Limb (tissue), 2 donors: ENCODE results near the gene ERGIC1.
"Not testable (repeated sequence)": the region's sequence is repeated elsewhere in the genome, so short reads cannot be mapped to it uniquely, and the experiment has no call there.

ENCODE experiments used
- DNase-seq, 2 donors: peaks; one replicate each; pipeline ENCODE4 v3.0.0-alpha.2; 2016; ENCODE audit errors: extremely low spot score in 2 of 2

Gene ERGIC1

DNA sequence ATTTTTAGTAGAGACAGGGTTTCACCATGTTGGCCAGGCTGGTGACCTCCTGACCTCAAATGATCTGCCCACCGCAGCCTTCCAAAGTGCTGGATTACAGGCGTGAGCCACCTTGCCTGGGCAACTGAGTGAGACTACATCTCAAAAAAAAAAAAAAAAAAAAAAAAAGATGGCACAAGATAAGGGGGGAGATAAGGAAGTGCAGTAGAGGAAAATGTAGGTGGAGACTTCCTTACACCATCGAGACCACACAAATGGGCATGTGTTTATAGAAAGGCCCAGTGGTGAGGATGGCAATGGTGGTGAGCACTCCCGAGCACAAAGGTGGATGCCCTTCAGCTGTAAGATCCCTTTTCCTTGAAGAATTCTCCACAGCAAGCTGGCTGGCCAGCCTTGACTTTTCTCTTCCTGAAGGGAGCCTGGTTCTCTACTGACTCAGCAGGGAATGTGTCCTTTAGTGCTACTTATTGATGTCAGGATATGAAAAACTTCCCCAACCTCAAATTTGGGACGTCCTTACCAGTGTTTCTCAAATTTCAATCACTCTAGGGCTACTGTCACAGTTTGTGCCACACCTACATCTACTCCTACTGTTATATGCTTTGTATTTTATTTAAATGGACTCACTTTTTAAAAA, 28.2 kb downstream of the ERGIC1 start:
- no peak for DNase-seq

DNA sequence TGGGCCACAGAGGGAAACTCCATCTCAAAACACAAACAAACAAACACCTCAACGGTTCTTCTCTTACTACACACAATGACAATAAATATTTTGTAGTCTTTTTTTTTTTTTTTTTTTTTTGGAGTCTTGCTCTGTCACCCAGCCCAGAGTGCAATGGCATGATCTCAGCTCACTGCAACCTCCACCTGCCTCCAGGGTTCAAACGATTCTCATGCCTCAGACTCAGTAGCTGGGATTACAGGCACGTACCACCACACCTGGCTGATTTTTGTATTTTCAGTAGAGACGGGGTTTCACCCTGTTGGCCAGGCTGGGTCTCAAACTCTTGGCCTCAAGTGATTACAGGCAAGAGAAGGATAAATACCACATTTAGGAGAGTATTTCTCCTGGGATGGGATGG, 30.1 kb downstream of the ERGIC1 start:
- not testable (repeated sequence) for DNase-seq

DNA sequence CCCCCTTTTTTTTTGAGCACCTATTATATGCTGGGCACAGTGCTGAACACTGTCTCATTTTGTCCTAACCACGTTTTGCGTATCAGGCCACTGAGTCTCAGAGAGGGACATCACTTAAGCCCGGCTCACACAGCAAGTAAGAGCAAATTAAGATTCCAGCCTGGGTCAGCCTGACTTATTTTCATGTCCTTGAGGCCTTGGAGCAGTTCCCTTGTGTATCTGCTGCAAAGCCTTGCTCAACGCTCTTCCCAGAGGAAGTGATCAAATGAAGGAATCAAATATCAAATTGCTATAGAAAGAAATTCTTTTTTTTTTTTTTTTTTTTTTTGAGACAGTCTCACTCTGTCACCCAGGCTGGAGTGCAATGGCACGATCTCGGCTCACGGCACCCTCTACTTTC, 30.7 kb downstream of the ERGIC1 start:
- DNase-seq = no peak

DNA sequence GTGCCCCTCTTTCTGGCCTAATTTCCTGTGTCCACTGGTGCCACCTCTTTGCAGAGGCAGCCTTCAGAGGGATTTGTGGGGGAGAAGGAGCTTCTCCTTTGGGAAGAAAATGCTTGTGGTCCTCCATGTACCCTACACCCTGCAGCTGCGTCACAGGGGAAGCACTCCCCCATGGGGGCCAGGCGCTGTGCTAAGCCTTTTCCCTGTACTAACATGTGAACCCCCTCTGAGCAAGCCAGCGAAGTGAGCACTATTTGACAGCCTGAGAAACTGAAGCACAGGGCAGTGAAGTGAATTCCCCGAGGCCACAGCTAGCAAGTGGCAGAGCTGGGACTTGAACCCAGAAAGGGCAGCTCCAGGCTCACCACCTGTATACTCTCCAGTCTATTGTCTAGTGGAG, 32.3 kb downstream of the ERGIC1 start:
- no peak for DNase-seq

DNA sequence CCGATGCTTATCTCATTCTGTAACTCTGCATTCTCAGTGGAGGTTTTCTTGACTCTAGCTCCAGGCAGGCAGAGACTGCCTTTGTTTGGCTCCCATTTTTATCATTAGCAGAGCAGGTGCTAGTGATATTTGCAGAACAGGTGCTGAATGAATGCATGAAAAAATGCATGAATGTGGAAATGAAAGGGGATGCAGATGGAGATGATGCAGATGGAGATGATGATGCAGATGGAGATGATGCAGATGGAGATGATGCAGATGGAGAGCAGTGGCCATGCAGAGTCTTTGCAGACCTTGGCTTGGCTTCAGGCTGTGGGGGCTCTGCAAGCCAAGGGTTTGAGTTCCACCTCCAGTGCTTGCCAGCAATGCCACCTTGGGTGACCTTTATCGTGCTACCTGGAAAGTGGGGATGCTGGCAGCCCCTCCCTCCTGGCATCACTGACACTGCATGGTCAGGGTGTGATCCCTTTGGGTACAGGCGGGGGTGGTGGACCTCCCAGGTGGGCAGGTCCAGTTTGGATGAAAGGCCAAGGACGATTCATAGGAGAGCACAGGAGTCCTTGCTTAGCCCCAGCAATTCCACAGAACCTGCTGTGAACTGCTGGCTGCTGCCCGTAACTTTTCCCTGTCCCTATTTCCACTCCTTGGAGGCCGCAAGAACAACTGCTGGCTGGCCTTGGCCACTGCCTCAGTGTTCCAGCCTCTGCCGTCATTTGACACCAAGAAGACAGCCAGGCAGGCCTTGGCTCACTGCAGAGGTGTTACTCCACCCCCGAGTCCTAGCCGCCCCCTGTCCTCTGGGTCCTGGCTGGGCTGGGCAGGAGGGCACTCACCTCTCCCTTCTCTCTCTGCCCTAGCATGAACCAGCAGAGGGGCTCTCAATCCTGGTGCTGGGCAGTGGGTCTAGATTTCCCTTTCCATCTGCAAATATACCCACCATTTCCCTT, 33.0 kb downstream of the ERGIC1 start:
- no peak for DNase-seq

DNA sequence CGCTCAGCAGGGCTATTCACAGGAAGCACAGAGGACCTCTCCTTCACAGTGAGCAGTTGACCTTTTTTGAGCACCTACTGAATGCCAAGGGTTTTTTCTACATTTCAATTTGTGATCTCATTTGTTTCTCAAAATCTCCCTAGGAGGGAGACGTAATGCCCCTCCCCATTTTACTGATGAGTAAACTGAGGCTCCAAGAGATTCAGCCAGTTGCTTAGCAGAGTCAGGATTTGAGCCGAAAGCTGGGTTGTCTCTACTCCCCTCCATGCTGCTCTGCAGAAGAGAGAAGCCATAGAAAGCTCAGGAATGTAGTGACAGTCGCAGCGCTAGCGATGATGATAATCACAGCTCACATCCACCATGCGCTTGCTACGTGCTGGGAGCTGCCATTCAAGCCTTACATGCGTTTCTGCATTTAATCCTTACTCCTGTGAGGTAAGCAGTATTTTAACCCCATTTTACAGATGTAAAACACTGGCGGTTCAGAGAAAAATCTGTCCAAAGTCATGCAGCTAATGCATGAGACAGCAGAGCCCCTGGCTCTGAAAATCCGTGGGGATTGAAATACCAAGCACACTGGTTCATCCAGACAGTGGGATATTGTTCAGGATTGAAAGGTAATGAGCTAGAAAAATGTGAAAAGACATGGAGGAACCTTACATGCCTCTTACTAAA, 33.8 kb downstream of the ERGIC1 start:
- DNase-seq = no peak

DNA sequence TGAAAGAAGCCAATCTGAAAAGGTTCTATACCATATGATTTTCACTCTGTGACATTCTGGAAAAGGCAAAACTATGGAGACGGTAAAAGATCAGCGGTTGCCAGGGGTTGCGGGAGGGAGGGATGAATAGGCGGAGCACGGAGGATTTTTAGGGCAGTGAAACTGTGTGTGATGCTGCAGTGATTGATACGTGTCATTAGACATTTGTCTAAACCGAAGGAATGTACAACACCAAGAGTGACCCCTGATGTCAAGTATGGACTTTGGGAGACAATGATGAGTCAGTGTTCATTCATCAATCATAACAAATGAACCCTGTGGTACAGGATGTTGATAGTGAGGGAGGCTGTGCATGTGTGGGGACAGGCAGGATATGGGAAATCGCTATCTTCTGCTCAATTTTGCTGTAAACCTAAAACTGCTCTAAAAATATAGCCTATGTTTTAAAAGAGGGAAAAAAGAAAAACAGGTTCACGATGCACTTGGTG, 34.4 kb downstream of the ERGIC1 start:
- DNase-seq = no peak

DNA sequence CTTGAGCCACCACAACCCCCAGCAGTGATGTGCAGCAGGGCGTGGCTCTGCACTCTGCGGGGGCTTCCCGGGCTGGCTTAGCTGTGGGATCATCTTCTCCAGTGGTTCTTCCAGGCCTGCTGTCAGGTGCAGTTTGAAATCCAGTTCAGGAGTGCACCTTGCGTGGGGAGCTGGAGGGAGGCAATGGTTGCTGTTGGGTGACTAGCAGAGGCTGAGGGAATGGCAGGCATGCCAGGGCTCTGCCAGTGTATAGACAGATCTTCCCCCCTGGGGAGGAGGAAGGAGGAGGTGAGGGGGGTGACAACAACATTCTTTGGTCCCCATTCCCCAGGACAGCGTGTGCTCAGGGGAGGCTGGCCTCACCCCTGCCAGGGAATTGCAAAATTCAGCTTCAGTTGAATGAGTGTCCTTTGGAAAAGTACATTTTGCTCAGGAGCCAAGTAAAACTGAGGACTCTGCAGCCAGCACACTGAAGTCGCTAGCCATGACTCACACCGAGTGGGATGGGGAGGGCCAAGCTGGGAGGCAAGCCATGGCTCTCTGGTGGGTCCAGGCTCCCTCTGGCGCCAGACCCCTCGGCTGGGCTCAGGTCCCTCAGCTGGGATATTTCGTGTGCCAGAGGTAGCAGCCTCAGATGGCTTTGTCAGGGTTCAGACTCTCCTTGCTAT, 35.0 kb downstream of the ERGIC1 start:
- DNase-seq = no peak

DNA sequence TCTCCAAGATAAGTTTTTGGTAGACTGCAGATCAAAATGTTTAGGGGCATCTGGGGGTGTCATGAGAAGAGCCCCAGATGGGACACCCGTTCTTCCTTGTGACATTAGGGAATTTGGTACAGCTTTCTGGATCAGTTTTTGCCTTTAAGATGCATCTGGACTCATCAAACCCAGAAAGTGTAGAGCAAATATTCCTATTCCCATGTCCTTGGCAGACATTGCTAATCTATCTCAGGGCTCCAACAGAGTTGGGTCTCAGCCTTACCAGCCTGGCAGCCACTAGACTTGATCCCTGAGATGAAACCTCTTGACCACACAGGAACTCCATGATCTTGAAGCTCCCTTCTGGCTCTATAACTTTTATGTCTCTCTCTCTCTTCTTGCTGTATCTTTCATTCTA, 35.6 kb downstream of the ERGIC1 start:
- DNase-seq = no peak

DNA sequence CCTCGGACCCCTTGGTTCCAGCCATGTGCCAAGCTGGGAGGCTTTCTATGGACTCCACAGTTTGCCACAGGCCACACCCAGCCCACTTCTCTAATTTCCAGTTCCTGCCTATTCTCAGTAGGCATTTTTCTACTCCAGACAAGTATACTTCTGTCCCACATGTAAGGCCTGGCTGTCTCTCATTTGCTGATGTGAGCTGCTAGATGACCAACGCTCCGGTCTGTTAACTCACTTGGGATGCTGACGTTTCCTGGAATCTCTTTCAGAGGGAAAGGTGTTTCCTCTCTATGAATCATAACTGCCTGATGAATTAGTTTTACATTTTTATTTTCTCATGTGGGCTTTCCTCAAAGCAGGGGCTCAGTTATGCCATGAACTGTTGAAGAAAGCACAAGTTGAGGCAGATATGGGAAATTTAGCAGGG, 36.3 kb downstream of the ERGIC1 start:
- peak in 1 of 2 donors; percentile 49 for DNase-seq

DNA sequence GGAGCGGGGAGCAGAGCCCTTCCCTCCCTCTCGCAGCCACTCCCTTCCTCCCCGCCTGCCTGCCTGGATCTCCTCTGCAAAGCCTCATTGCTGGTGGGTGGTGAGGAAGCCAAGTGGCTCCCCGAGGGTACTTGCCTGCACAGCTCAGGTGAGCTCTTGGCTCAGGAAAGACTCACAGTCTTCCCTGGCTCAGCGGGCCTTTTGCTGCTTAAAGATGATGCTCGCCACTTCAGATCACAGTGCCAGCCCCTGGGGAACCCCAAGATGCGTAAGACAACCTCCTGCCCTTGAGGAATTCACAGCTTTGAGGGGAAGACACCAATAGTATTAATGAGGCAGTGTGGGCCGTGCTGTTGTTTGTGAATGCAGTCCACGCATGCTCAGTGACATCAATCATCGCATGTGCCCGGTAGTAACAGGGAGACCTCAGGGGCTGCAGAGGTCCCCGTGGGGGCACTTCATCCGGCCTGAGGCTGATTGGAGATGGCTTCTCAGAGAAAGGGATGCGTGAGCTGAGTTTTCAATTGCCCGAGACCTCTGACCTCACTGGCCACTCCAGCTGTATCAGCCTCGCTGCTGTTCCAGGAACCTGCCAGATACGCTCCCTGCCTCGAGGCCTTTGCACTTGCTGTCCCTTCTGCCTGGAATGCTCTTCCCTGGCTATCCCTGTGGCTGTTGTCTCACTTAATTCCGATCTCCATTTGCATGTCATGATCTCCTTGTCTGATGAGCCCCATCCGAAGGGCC, 36.8 kb downstream of the ERGIC1 start:
- peak in 1 of 2 donors; percentile 56 for DNase-seq

DNA sequence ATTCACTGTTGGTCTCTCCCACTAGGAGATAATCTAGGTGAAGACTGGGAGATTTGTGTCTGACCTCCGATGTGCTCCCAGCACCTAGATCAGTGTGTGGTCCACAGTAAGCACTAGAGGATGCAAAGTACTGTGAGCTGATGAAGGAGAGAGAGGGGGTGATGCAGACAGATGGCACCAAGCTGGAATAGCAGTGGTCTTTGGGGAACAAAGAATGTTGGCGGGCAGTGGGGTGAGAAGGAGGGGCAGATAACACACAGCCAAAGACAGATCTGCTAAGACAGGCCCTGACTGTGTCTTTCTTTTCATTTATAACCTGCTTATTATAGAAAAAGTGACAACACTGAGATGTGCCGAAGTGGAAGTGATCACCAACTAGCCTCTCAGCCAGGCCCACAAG, 37.5 kb downstream of the ERGIC1 start:
- no peak for DNase-seq

DNA sequence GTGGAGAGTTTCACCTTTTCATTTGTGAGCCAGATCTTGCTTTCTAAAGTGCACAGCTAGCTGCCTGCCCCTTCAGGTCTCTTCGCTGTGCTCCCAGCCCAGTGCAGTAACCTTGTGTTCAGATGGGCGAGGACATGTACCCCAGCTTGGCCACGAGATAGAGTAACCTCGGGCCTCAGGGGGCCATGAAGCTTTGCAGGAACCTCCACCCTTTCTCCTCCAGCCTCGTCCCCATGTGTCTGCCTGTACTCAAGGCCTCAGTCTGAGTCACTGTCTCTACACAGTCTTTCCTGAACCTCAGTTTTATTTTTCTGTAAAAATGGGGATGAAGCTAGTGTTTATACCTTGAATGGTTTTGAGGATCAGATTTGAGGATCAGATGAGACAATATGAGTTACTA, 37.9 kb downstream of the ERGIC1 start:
- DNase-seq = no peak

DNA sequence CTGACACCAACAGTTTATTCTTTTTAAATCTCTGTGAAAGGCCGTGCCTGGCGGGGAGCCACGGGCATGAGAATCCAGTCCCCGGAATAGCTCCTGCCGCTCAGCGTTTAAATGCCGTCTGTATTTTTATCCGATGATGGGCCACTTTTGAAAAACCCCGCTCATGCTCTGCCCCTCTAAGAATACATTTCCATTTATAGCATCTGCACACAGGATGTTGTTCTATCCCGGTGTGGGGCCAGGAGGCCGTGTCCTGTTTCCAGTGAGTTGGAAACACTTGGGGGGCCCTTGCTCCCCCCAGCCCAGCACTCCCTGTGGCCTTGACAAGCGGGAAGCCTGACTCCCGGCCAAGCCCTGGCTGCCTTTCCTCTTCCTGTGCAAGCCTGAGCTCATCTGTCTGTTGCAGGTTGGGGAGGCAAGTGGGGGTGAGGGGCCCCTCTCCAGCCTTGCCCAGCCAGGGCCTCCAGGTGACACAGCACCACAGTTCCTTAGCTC, 39.0 kb downstream of the ERGIC1 start:
- peak; percentile 78 to 84 for DNase-seq

DNA sequence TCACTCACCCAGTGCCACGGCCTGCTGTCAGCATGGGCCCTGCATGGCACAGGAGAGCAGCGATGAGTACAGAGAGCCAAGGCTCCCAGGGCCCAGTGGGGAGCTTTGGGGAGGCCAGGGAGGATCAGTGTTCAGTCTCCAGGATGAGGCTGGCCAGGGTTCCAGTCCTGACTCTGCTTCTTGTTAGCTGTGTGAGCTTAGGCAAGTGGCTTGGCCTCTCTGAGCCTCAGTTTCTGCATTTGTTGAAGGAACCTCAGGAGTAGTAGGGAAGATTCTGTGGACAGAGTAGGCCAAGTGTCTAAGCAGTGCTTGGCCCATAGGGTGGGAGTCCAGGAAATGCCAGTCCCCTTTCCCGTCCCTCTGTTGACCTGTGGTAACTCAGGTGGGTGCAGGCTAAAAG, 39.5 kb downstream of the ERGIC1 start:
- DNase-seq = no peak

DNA sequence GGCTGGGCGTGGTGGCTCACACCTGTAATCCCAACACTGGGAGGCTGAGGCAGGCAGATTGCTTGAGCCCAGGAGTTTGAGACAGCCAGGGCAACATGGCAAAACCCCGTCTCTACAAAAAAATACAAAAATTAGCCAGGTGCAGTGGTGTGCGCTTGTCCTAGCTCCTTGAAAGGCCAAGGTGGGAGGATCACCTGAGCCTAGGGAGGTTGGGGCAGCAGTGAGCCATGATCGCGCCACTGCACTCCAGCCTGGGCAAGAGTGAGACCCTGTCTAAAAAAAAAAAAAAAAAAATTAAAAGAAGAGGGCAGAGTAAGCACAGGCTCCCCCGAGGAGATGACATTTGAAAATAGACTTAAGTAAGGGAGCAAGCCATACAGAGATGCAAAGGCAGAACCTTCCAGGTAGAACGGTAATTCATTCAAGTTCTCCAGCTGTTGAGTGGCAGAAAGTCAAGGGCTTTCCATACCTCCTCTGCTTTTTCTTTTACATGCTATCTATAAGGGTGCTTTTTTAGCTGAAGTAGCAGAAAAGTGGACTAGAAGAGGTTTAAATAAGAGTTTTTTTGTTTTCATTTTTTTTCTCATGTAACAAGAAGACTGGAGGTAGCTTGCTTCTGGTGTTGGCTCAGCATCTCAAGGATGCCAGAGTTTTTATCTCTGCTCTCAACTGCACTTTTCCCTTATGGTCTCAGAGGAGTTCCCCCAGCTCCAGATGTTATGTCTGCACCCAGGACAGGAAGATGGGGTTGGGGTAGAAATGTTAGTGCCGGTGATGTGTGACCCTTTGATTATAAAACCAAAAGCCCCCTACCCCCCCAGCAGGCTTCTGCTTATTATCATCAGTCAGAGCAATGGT, 40.8 kb downstream of the ERGIC1 start:
- no peak for DNase-seq

DNA sequence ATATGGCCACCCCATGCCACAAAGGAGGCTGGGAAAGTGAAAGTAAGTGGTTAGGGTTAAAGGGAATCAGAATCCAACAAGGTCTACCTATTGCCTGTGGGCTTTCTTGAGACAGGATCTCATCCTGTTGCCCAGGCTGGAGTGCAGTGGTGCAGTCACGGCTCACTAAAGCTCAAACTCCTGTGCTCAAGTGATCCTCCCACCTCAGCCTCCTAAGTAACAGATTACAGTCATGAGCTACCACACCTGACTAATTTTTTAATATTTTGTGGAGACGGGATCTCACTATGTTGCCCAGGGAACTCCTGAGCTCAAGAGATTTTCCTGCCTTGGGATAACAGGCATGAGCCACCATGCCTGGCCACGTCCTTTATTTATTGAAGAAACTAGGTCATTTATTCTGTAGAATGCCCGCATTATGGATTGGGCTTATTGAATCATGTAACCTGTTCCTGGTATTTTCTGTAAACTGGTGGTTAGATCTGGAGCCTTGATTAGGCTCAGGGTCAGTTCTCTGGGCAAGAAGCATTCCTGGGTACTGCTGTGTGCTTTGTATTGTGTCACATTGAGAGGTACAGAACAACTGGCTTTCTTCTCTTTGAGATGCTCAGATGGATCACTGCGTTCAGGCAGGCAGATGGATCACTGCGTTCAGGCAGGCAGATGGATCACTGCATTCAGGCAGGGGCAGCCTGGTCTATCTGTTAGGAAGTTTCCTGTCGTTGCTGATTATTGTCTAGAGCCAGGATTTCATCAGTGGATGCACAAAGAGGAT, 41.6 kb downstream of the ERGIC1 start:
- DNase-seq = no peak

DNA sequence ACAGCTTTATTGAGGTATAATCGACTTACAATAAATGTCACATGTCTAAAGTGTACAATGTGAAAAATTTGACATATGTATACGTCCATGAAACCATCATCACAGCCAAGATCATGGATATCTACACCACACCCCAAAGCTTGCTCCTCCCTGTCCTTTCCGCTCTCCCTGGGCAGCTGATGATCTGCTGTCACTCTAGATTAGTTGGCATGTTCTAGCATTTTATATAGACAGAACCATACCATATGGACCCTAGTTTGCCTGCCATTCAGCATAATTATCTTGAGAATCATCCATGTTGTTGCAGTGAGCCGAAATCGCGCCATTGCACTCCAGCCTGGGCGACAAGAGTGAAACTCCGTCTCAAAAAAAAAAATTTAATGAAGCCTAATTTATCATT, 42.5 kb downstream of the ERGIC1 start:
- DNase-seq = no peak
